ENCODE results near the gene TRIM9. TPM values are rescaled to one million over a fixed set of nuclear protein-coding genes. Genes with fewer than 3 reads are reported as not detected.

Gene TRIM9
- total RNA-seq, 1 donor from 2014 or later: 28.5 TPM

Other genes with a start within 250 kb of the TRIM9 start
- not detected for gene ABHD12B, start 223.1 kb downstream of the TRIM9 start, total RNA-seq
- gene PYGL, start 150.6 kb downstream of the TRIM9 start, total RNA-seq: 4.5 TPM
- gene TMX1, start 145.1 kb upstream of the TRIM9 start, total RNA-seq: 22.0 TPM

All from frontal cortex (tissue), 1 donor.